ENCODE results near the gene RHOJ.
"Not testable (repeated sequence)": the region's sequence is repeated elsewhere in the genome, so short reads cannot be mapped to it uniquely, and the experiment has no call there.

RHOJ gene

GRCh38 chr14:63269561-63270225 lies 65.5 kb downstream of the RHOJ start:
- FAIRE-seq, result no peak

GRCh38 chr14:63273129-63273528 lies 68.9 kb downstream of the RHOJ start:
- FAIRE-seq, result no peak

GRCh38 chr14:63273717-63274655 lies 69.7 kb downstream of the RHOJ start:
- no peak for FAIRE-seq

GRCh38 chr14:63275611-63276010 lies 71.4 kb downstream of the RHOJ start:
- no peak for FAIRE-seq

- FAIRE-seq, result no peak
Measured at GRCh38 chr14:63276016-63276415, 71.8 kb downstream of the RHOJ start.

- peak; percentile 69 for FAIRE-seq
Measured at GRCh38 chr14:63276492-63277342, 72.5 kb downstream of the RHOJ start.

- no peak for FAIRE-seq
Measured at GRCh38 chr14:63277591-63278183, 73.4 kb downstream of the RHOJ start.

- not testable (repeated sequence) for FAIRE-seq
Measured at GRCh38 chr14:63279933-63280332, 75.7 kb downstream of the RHOJ start.

- no peak for FAIRE-seq
Measured at GRCh38 chr14:63282997-63283883, 79.0 kb downstream of the RHOJ start.

- no peak for FAIRE-seq
Measured at GRCh38 chr14:63283884-63284248, 79.6 kb downstream of the RHOJ start.

GRCh38 chr14:63286071-63286470 lies 81.8 kb downstream of the RHOJ start:
- FAIRE-seq, result no peak

- no peak for FAIRE-seq
Measured at GRCh38 chr14:63287666-63288483, 83.6 kb downstream of the RHOJ start.

GRCh38 chr14:63288853-63289252 lies 84.6 kb downstream of the RHOJ start:
- no peak for FAIRE-seq

GRCh38 chr14:63290741-63291430 lies 86.6 kb downstream of the RHOJ start:
- FAIRE-seq, result no peak

GRCh38 chr14:63292805-63293204 lies 88.6 kb downstream of the RHOJ start:
- FAIRE-seq, result no peak

GRCh38 chr14:63295231-63295685 lies 91.0 kb downstream of the RHOJ start:
- no peak for FAIRE-seq

GRCh38 chr14:63296060-63296563 lies 91.9 kb downstream of the RHOJ start:
- no peak for FAIRE-seq

GRCh38 chr14:63297372-63298063 lies 93.3 kb downstream of the RHOJ start:
- no peak for FAIRE-seq

Measured in G401.6 (cell line).